ENCODE data around the gene PFKFB3.
"Not testable (repeated sequence)": the region's sequence is repeated elsewhere in the genome, so short reads cannot be mapped to it uniquely, and the experiment has no call there.

PFKFB3 gene

GRCh38 chr10:6195846-6196245 is 6.9 kb upstream of the PFKFB3 start:
- H3K4me2 ChIP-seq (ENCODE audit: low read length) = no peak overlapping the region

DNA sequence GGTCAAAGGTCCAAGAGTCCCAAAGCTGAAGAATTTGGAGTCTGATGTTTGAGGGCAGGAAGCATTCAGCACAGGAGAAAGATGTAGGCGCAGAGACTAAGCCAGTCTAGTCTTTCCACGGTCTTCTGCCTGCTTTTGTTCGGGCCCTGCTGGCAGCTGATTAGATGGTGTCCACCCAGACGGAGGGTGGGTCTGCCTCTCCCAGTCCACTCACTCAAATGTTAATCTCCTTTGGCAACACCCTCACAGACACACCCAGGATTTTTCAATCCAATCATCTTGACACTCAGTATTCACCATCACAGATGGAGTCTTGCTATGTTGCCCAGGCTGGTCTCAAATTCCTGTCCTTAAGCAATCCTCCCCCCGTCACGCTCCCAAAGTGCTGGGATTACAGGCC is 6.2 kb upstream of the PFKFB3 start:
- H3K27ac ChIP-seq (ENCODE audit: low read depth, low read length); H3K9me2 ChIP-seq (replicated peaks; ENCODE audit: control insufficient read depth, low read length); H4K20me1 ChIP-seq (ENCODE audit: control insufficient read depth, insufficient read depth, low read depth, low read length); H3K4me3 ChIP-seq (ENCODE audit: low read length); H3K9me3 ChIP-seq (ENCODE audit: control insufficient read depth, insufficient read depth, low read length); H3K27me3 ChIP-seq (ENCODE audit: control insufficient read depth, low read length); H3K36me3 ChIP-seq (ENCODE audit: control insufficient read depth, low read length); H3K4me2 ChIP-seq (ENCODE audit: low read length): not testable (repeated sequence)
- H3K79me2 ChIP-seq (ENCODE audit: control insufficient read depth, low read length) = peaks cover 13% of the 10 kb centered on the region; the same call in 1 of the 2 replicates
- peaks cover 20% of the 10 kb centered on the region for H3F3A ChIP-seq (ENCODE audit: control insufficient read depth, insufficient read depth)
- peaks cover 48% of the 10 kb centered on the region for H3K4me1 ChIP-seq (ENCODE audit: control insufficient read depth, low read length)

More at GRCh38 chr10:6195846-6196245, 6.9 kb upstream of the PFKFB3 start:
- no peak overlapping the region for H3K4me3 ChIP-seq (ENCODE audit: low read length)
- H3K36me3 ChIP-seq (ENCODE audit: control insufficient read depth, low read length) = no peaks in the 10 kb centered on the region
- H3K79me2 ChIP-seq (ENCODE audit: control insufficient read depth, low read length) = peaks cover 16% of the 10 kb centered on the region
- H3K9me3 ChIP-seq (ENCODE audit: control insufficient read depth, insufficient read depth, low read length) = no peaks in the 10 kb centered on the region
- peaks cover 18% of the 10 kb centered on the region for H3F3A ChIP-seq (ENCODE audit: control insufficient read depth, insufficient read depth)
- no peaks in the 10 kb centered on the region for H3K9me2 ChIP-seq (replicated peaks; ENCODE audit: control insufficient read depth, low read length)
- no peaks in the 10 kb centered on the region for H3K27me3 ChIP-seq (ENCODE audit: control insufficient read depth, low read length)
- TF ChIP-seq EZH2phosphoT487 (IDR thresholded peaks at IDR 0.05; ENCODE audit: borderline replicate concordance, low read length) (no peak), CTCF (IDR thresholded peaks at IDR 0.05; ENCODE audit: low read depth, low read length, poor library complexity, severe bottlenecking) (no peak)
- H3K27ac ChIP-seq (ENCODE audit: low read depth, low read length) = no peak overlapping the region
- H3K4me1 ChIP-seq (ENCODE audit: control insufficient read depth, low read length) = peaks cover 45% of the 10 kb centered on the region
- H4K20me1 ChIP-seq (ENCODE audit: control insufficient read depth, insufficient read depth, low read depth, low read length) = no peaks in the 10 kb centered on the region

GRCh38 chr10:6197321-6197720 is 5.4 kb upstream of the PFKFB3 start:
- Histone ChIP-seq H3K9me3 (ENCODE audit: control insufficient read depth, insufficient read depth, low read length) (no peaks in the 10 kb centered on the region), H3K36me3 (ENCODE audit: control insufficient read depth, low read length) (no peaks in the 10 kb centered on the region), H3K27ac (ENCODE audit: low read depth, low read length) (no peak overlapping the region)

GRCh38 chr10:6198171-6198570 is 4.6 kb upstream of the PFKFB3 start:
- Histone ChIP-seq H3K4me1 (ENCODE audit: control insufficient read depth, low read length) (peaks cover 58% of the 10 kb centered on the region), H3K36me3 (ENCODE audit: control insufficient read depth, low read length) (peaks cover 3% of the 10 kb centered on the region; the same call in 1 of the 2 replicates), H3K79me2 (ENCODE audit: control insufficient read depth, low read length) (peaks cover 17% of the 10 kb centered on the region), H3K27ac (ENCODE audit: low read depth, low read length) (no peak overlapping the region), H4K20me1 (ENCODE audit: control insufficient read depth, insufficient read depth, low read depth, low read length) (no peaks in the 10 kb centered on the region), H3K4me2 (ENCODE audit: low read length) (no peak overlapping the region), H3K27me3 (ENCODE audit: control insufficient read depth, low read length) (no peaks in the 10 kb centered on the region), H3K9me2 (replicated peaks; ENCODE audit: control insufficient read depth, low read length) (no peaks in the 10 kb centered on the region), H3K4me3 (ENCODE audit: low read length) (no peak overlapping the region), H3F3A (ENCODE audit: control insufficient read depth, insufficient read depth) (peaks cover 26% of the 10 kb centered on the region), H3K9me3 (ENCODE audit: control insufficient read depth, insufficient read depth, low read length) (no peaks in the 10 kb centered on the region)
- no peak for TF ChIP-seq CTCF (IDR thresholded peaks at IDR 0.05; ENCODE audit: low read depth, low read length, poor library complexity, severe bottlenecking)
- TF ChIP-seq EZH2phosphoT487 (IDR thresholded peaks at IDR 0.05; ENCODE audit: borderline replicate concordance, low read length) = no peak

More at GRCh38 chr10:6197321-6197720, 5.4 kb upstream of the PFKFB3 start:
- TF ChIP-seq CTCF (IDR thresholded peaks at IDR 0.05; ENCODE audit: low read depth, low read length, poor library complexity, severe bottlenecking) = no peak
- no peak for TF ChIP-seq EZH2phosphoT487 (IDR thresholded peaks at IDR 0.05; ENCODE audit: borderline replicate concordance, low read length)
- H3K4me1 ChIP-seq (ENCODE audit: control insufficient read depth, low read length) = peaks cover 55% of the 10 kb centered on the region
- H3K4me3 ChIP-seq (ENCODE audit: low read length) = no peak overlapping the region
- peak overlapping the region; percentile 13 for H3K4me2 ChIP-seq (ENCODE audit: low read length)
- H3K9me2 ChIP-seq (replicated peaks; ENCODE audit: control insufficient read depth, low read length) = no peaks in the 10 kb centered on the region
- H3K79me2 ChIP-seq (ENCODE audit: control insufficient read depth, low read length) = peaks cover 14% of the 10 kb centered on the region
- peaks cover 26% of the 10 kb centered on the region for H3F3A ChIP-seq (ENCODE audit: control insufficient read depth, insufficient read depth)
- H3K27me3 ChIP-seq (ENCODE audit: control insufficient read depth, low read length) = no peaks in the 10 kb centered on the region
- no peaks in the 10 kb centered on the region for H4K20me1 ChIP-seq (ENCODE audit: control insufficient read depth, insufficient read depth, low read depth, low read length)
